Measurements from ENCODE around the gene ACKR3.

The ACKR3 gene

DNA sequence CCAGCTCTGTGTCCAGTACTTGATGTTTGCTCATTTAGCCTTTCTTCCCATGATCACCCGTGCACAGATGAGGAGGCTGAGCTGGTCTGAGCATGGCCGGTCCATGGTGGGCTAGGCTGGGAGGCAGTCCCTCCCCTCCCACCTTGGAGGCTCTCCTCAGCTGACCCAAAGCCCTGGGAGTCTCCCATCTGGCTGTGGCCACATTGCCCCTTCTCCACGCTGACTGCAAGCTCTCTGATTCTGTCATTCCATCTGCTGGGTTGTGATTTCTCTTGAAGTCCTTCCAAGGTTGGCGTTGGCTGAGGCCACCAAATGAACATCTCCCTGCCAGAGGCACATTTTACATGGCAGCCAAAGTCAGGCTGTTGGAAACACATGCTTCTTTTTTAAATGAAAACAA lies 44.0 kb downstream of the ACKR3 start:
- no peak for DNase-seq

DNA sequence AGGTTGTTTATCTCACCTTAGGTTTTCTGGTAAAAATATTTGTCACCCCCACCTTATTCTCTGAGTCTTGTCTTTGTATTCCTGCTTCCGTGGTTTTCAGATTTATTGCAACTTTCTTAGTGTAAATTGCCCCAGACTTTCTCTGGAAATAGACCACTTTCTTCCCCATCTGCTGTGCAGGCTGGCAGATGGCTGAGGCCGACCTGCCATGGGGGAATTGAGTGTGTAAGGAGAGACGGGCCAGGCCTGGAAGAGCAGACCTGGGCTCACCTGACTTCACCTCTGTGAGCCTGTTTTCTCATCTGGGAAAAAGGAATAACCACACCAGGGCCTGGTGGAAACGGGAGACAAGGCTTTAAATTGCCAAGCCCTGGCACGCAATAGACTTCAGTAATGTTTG lies 44.9 kb downstream of the ACKR3 start:
- no peak for DNase-seq

DNA sequence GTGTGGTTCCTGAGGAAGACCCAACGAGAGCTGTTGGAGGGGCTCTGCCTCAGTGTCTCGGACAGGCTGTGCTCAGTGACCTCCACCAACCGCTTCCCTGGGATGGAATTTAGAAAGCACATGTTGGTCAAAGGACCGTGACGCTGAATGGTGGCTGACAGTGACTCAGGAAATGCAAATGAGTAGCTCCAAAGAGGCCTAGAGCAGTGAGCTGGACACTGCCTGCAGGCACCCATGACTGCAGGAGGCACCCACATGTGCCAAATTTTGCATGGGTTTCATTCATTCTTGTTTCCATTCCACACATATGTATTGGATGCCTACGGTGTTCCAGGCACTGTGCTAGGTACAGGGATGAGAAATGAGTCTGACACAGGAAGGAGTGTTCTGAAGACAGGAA lies 46.4 kb downstream of the ACKR3 start:
- DNase-seq = no peak

GRCh38 chr2:236616624-236617023 lies 47.0 kb downstream of the ACKR3 start:
- DNase-seq = no peak

DNA sequence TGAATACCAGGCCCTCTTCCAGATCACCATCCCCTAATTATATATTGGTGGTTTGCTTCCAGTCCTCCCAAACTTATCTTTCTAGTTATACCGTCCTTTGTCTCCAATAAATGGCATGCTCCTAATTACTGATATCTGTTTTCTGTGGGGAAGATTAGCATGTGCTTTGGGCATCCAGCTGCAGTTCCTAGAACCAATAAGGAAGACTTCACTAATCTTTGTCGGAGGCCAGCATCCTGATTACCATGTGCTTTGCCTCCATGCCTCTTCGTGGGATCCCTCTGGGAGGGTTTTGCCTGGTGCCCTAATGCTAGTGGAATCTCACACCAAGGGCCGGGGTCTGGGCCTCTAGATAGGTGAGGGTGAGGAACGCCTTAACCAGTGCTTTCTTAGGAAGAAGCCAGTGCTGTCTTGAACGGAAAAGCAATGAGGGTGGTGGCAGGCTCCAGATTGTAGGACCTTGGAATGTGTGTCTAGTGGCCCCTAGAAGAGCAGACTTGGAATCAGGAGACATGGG lies 47.7 kb downstream of the ACKR3 start:
- no peak for DNase-seq

DNA sequence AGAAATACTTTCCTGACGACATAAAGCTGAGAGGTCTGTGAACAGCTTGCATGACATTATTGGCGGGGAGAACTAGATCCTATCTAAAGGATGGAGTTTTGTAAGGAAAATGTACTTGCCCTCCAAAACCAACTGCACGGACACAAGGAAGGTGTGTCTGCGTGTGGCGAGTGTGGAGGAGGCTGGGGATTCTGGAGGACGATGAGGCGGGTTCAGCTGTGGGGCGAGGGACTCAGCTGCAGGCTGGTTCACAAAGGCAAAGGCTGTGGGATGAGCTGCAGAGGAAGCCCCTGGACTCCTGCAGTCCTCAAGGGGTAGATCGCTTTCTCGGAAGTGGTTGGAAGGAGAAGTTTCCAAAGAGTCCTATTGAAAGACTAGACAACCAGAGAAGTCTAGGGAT lies 48.2 kb downstream of the ACKR3 start:
- DNase-seq = no peak

GRCh38 chr2:236618370-236618769 lies 48.7 kb downstream of the ACKR3 start:
- DNase-seq = no peak

DNA sequence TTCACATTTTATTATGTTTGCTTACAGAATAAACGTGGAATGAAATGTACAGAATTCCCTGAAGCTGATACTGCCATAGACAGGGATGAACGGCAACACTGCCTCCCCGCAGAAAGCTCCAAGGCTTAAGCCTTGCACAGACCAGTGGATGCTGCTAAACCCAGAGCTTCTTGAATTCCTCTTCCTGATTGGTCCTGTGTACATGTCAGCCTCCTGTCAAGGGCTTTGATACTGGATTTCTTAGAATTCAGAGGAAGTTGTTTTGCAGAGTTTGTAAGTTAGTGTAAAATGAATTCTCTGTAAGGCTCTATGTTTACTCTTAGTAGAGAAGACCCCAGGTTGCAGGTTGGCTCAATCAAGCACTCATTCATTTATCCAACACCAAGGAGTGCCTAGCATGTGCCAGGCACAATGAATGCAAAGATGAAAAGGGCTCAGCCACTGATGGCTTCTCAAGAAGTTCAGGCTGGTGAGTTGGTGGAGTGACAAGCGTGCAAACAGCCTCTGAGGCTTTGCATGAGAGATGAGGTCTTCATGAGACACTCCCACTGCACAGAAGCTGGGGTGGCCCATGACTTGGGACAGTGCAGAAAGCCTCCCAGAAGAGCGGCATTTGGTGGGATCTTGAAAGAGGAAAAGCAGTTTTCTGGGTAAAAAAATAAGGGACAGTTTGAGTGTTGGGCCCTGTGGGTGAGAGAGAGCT lies 50.4 kb downstream of the ACKR3 start:
- no peak for DNase-seq

- DNase-seq = no peak
Measured at GRCh38 chr2:236621786-236622185, 52.2 kb downstream of the ACKR3 start.

GRCh38 chr2:236622201-236622600 lies 52.6 kb downstream of the ACKR3 start:
- DNase-seq = no peak

- no peak for DNase-seq
Measured at GRCh38 chr2:236622660-236623059, 53.0 kb downstream of the ACKR3 start.

GRCh38 chr2:236623816-236624215 lies 54.2 kb downstream of the ACKR3 start:
- DNase-seq = no peak

DNA sequence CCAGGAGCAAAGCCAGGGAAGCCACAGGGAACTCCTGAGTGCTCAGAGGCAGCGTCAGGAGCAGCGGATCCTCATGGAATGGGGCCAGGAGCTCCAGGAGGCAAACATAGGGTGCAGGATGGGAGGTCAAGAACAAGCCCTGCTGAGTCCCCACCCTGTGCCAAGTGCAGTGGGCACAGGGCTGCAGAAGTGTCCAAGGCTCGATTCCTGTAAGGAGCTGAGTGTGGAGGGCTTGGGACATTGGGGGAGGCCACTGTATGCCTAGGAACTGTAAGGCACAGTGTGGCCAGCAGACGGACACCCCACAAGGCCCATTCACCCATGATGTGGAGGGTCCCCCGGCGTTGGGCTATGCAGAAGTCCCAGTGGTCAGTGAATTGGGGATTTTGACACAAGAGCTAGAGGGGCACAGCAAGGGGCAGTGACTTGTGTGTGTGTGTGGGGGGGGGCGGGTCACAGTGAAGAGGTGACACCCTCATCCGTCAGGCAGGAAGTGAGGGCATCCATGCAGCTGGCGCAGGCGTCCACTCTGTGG lies 55.6 kb downstream of the ACKR3 start:
- DNase-seq = no peak

DNA sequence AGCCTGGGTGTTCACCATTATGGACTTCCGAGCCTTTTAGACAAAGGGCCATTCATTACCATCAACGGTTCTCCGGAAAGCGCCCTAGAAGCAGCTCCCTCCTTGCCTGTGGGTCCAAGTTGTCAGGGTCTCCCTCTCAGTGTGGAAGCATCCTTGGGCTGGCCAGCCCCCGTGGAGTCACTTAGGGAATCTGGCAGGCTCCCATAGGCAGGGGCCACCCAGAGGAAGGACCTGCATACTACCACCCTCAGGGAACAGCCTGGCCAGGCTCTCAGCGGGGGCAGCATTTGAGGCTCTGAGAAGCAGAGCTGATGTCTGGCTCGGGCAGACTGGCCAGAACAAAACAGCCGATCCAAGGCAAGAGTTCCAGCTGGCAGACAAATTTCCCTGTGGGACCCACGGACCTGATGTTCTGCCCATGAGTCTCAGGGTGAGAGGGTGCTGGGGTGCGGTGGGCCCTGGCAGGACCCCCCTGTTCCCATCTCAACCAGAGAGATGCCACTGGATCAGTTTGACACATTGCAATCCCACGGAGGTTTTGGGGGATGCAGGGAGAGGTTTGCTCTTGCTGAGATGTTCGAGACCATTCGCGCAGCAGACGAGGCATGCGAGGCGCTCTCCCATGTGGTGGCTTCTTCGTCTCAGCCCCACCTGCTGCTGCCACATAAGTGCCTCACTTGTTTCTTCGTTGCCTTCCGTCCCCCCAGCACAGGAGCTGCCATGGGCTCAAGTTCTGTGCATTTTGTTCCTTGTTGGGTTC lies 56.9 kb downstream of the ACKR3 start:
- no peak for DNase-seq

DNA sequence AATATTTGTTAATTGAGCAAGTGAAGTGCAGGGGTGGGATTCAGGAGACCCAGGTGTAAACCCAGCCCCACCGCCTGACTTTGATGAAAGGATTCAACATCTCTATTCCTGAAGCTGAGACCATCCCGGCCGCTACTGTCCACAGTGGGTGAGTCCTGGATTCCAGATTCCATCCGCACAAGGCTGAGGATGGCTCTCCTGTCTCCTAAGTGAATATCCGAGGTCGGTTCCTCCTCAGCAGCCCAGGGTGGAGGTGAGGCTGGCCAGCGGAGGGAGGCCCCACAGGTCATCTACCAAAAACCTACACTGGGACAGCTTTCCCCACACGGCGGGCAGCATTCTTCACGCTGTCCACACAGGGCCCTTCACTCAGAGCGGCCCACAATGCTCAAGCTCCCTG lies 57.6 kb downstream of the ACKR3 start:
- no peak for DNase-seq

- no peak for DNase-seq
Measured at GRCh38 chr2:236627841-236628240, 58.2 kb downstream of the ACKR3 start.

- no peak for DNase-seq
Measured at GRCh38 chr2:236628256-236628901, 58.8 kb downstream of the ACKR3 start.

GRCh38 chr2:236628981-236629605 lies 59.5 kb downstream of the ACKR3 start:
- no peak for DNase-seq

DNA sequence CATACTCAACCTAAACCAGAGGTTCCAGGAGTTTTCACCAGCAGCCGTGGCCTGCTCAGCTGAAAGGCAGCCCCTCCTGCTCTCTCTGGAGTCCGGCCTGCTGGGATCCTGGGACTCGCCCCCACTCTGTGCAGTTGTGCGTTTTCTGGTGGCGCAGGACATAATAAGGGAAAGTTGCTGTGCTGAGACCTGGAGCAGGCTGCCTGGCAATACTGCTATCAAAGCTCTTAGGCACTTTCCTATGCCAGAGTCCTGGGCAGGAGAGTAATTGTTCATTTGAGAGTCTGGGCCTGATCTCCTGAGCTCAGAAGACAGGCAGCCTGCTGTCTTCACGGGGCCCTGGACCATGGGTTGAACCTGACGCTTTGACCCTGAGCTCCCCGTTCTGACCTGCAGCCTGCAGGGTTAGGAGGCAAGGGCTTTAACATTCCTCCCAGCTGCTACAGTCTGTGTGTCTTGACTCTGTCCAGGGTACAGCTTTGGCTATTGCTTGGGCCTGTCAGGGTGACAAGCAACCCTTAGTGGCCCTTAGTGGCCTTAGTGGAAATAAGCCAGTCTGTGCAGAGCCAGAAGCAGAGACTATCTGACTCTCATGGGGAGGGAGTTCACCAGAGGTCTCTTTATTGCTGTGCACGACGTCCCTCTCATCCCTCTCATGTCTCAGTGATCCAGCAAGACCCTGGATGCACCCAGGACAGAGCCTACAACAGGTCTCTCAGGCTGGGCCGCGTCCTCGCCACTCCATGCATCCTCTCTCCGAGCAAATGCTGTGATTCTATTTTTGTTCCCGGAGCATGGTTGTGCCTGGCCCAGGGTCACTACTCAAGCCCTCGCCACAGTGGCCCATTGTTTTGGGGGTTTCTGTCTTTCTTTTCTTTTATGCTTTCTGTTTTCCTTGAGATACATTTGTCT lies 60.6 kb downstream of the ACKR3 start:
- no peak for DNase-seq

DNA sequence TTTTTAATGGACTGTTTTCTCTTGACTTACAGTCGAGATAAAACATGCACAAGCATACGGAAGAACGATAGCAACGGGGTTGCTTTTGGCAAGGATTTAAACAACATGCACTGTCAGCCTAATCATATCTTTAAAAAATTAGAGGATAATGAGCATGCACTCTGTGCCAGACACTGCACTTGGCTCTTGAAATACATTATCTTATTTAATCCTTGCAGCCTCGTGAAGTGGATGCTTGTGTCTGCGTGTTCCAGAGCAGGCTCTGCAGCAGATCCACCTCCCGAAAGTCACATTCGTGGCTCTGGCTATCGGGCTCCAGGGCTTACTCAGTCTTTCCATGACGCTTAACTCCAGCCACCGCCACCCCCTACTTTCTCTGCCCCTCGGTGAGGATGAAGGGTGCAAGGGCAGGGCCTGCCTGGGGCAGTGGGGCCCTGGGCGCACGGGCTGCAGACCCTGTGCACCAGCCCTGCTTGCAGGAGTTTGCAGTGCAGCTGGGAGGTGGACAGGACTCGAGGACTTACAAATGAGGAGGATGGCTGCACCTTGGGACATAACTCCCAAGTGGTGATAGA lies 61.7 kb downstream of the ACKR3 start:
- DNase-seq = no peak

DNA sequence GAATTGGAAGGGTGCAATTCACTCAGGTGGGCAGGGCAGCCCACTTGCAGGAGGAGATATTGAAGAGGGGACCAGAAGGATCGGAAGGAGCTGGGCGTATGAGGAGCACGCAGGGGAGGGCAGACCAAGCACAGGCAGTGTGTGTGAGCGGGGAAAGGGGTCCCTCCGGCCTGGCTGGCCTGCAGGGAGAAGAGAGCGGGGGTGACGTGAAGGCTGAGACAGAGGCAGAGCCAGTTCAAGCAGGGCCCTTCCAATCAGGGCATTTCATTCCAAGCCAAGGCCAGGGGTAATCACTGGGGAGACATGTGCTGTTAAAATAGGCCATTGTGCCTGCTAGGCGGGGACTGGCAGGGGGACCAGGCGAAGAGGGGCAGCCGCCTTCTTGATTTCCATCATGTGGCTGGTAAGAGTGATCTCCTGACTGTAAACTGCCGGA lies 62.2 kb downstream of the ACKR3 start:
- DNase-seq = no peak
